ENCODE data around the gene BARHL1. TPM values are rescaled to one million over a fixed set of nuclear protein-coding genes. Genes with fewer than 3 reads are reported as not detected.
"Not testable (repeated sequence)": the region's sequence is repeated elsewhere in the genome, so short reads cannot be mapped to it uniquely, and the experiment has no call there.

The BARHL1 gene
- total RNA-seq, 1 donor from 2014 or later: not detected

DNA sequence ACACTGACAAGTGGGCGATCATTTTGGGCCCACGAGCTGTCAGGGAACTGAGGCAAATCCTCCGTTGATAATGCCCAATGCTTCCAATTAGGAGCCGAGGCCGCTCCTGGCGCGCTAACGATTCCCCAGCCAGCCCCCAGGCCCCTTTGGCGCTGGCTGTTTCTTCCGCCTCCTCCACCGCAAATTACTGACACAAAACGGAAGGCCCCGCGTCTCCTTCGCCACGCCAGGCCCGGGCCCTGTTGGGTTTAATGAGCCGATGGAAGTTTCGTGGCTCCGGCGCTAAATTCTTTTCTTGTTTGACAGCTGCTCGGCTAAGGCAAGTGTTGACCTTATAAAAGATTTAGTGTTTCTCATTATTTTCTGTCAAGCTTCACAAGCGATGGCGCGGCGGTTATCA is 25.7 kb upstream of the BARHL1 start:
- no peak for DNase-seq

DNA sequence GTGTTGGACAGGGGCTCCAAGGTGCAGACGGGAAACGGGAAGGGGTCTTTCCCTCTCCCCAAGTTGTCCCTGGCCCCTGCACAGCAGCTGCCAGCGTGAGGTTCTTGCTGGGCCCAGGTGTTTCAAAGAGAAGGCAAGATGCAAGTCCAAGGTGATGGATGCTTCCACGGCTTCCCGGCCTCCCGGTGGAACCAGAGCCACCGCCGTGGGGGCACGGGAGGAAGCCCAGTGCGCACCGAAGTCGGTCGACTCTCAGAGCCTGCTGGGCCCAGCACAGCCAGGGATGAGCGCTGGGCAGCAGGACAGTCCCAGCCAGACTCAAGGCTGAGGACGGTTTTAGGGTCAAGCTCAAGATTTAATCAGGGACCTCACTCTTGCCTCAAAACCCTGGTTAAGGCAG is 25.2 kb upstream of the BARHL1 start:
- no peak for DNase-seq

DNA sequence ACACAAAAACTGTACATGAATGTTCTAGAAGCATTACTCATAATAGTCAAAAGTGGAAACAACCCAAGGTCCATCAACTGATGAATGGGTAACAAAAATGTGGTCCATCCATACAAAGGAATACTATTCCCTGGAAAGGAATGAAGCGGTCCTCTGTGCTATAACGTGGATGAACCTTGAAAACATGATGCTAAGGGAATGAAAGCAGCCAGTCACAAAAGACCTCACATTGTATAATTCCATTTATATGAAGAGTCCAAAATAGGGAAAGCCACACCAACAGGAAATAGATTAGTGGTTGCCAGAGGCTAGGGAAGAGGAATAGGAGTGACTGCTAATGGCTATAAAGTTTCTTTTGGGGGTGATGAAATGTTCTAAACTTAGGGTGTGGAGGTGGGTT is 22.7 kb upstream of the BARHL1 start:
- DNase-seq: no peak

DNA sequence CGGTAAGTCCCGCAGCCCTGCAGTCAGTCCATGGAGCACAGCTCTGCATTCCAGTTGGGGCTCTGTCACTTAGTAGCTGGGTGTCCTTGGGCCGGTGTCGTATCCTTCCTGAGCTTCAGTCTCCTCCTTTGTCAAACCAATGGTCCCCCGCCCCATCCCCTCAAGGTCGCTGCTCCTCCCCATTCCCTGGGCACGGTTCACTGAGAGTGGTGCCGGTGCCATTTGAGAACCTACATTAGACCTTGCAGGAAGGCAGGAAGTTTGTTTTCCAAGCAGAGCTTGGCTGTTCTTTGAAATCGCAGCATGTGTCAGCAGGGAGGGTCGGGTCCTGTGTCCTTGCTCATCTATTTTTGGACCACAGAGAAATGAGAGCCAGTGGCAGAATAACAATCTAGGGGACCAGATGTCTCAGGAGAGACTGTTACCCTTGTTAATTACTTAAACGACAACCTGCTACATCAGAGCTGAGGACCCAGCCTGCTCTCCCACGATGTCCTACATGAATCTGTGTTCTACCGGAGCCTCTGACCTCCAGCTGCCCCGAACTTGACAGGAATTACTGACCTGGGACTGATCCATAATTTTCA is 21.7 kb upstream of the BARHL1 start:
- no peak for DNase-seq

DNA sequence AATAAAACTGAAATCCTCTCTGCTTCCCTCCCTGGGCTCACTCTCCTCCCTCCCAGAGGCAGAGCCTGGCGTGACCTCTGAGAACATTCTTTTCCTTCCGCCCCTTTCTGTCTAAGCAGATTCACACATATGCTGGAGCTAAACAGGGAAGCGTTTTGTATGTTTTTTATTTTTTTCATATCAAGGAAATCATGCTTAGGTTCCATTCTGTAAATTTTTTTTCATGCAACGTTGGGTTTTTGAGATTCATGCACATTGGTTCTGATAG is 20.2 kb upstream of the BARHL1 start:
- DNase-seq: no peak

DNA sequence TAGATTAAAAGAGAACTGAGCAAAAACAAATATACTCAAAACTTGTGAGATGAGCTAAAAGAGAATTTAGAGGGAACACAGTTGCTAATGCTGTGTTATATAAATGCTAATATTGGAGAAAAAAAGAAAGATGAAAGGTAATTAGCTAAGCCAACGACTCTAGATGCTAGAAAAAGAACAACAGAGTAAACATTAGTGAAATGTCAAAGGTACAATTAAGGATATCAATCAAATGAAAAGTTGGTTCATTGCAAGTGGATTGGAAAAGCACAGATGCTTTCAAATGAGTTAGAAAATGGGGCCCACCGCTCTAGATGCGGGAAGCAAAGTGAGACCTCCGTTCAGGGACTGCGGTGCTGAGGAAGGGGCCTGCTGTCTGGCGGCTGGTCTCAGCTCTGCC is 17.9 kb upstream of the BARHL1 start:
- DNase-seq: no peak

DNA sequence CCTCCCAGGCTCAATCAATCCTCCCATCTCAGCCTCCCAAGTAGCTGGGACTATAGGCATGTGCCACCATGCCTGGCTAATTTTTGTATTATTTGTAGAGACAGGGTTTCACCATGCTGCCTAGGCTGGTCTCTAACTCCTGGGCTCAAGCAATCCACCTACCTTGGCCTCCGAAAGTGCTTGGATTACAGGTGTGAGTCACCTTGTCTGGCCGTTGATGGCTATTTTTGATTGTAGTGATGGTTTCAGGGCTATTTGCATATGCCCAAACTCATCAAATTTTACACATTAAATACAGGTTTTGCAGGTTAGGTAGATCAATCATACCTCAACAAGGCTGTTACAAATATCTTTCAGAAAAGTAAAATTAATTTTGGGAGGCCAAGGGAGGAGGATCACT is 13.6 kb upstream of the BARHL1 start:
- DNase-seq: not testable (repeated sequence)

DNA sequence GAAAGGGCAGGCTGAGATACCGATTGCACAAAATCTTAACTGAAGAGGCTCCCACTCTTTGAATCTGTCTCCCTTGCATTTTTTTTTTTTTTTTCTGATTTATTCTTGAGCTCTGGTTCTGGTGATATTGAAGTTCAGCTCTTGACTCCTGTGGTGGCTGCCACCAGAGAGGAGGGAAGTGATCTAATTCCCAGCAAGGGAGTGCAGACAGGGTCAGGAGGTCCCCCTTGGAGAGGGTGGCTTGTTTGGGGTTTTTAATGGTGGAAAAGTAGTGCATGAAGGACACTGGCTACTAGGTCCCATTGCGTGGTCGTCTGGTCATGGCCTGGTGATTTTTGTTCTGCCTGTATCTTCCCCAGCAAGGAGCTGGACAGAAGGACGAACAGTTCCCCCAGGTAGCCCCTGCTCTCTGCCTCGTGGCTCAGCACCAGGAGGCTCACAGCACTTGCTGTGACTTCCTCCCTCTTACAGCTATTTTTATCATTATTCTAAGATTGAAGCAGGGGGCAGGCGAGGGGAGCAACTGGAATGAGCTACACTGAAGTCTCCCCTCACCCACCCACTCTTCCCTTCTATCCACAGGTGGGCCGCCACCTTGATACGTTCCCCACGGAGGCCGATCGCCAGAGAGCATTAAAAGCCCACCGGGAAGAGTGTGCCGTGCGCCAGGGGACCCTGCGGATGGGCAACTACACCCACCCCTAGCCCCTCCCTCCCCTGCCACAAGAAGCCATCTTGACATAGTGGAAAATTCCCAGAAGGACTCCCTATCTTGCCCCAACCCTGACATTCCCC is 10.4 kb upstream of the BARHL1 start:
- DNase-seq: no peak

DNA sequence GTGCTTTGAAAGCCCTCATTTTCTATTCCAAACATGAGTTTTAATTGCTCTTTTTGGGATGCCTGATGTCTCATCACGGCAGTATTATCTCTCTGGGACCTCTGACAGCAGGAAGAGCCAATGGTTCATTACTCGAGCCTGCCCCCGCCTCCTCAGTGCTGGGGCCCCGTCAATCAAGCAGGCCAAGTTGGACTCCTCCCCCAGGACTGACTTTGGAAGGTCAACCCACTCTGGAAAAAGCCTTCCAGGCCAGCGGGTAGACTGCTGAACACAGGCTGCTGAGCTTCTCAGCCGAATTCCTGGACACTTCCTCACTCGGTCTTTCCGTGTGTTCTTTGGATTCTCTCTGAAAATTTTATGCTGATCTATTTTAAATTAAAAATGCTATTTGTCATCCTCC is 9.5 kb upstream of the BARHL1 start:
- DNase-seq: no peak

DNA sequence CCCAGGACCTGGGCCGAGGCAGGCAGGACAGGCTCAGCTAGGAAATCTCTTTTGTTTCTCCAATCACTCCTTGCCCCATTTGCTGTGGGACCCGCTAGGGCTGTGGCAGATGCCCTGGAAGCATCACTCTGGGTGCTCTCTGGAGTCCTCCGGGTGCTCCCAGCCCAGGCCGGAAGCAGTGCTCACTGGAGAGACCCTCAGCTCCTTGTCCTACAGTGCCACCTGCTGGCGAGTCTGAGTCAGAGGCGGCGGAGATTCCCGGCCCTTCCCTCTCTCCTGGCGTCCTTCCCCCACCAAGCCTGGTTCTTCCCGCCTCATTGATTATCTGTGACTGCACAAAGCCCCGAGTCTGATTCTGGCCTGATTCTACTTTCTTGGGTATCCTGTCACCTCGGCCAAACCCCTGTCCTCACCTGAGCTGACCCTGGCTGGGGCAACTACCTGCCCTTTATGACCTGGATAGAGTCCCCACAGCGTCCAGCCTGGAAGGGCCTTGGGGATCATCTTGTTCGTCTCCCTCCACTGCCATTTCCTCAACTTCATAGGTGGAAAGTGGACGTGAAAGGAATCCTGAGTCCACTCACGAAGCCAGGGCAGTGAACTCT is 7.3 kb upstream of the BARHL1 start:
- DNase-seq: peak; percentile 42

DNA sequence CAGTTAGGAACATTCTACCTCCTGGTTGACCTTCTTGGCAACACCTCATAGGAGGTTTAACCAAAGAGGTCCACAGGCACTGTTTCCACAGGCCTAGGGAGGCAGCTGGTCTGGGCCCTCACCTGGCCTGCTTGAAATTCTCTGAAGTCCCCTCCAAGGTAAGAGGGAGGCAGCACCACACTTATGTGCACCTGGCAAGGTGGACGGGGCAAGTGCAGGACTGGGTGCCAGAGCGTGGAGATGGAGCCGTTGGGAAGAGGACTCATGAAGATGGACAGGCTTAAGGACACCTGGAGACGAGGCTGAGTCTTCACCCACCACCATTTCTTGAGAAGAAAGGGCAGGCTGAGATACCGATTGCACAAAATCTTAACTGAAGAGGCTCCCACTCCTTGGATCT is 6.6 kb upstream of the BARHL1 start:
- DNase-seq: no peak

DNA sequence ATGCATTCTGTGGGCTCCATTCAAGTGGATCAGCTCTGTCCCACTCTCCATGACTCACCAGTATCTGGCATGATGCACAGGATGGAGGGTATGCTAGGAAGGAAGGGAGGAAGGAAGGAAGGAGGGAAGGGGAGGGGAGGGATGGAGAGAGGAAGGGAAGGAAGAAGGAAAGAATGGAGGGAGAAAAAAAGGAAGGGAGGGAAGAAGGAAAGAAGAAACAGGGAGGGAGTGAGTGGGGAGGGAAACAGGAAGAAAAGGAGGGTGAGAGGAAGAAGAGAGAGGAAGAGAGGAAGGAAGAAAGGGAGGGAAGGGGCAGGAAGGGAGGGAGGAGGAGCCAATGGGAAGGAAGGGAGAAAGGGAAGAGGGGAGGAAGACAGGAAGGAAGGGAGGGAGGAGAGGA is 5.3 kb upstream of the BARHL1 start:
- DNase-seq: no peak

DNA sequence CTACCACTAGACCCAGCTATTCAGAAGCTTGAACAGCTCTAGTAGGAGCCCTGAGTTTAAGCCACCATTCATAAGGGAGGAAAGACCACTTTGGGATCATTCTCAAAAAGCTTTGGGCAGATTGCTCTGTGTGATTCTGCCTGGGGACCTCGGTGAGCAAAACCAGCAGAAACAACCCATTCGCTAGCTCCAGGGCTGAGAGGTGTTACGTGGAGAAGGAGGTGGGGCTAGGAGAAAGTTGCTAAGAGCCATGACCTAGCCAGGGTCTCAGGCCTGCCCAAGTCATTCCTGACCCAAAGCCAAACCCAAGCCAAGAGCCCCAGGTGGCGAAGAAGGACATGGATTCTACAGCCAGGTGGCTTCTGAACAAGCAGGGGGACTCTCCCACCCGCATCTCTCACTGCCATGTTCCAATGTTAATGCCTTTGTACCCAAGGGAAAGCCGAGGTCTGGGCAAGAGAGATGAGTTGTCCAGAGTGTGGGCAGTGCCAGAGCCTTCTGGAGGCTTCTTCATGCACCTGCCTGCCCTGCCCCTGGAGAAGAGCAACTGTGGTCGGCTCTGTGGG is 4.0 kb upstream of the BARHL1 start:
- no peak for DNase-seq

DNA sequence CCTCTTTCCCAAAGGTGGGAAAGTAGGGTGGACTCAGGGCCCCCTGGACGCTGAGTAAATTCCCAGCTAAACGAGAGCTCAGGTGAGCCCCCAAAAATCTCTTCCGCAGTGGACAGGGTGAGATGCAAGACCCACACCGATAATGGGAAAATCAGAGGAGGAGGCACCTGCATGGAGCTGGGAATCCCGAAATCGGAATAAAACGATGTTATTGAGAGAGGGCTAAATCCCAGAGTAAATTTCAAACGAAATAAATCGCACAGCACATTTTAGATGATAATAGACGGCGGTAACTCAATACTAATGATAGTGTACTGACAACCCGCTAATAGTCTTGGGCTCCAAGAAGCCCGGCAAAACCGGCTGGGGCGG is 3.0 kb upstream of the BARHL1 start:
- no peak for DNase-seq

DNA sequence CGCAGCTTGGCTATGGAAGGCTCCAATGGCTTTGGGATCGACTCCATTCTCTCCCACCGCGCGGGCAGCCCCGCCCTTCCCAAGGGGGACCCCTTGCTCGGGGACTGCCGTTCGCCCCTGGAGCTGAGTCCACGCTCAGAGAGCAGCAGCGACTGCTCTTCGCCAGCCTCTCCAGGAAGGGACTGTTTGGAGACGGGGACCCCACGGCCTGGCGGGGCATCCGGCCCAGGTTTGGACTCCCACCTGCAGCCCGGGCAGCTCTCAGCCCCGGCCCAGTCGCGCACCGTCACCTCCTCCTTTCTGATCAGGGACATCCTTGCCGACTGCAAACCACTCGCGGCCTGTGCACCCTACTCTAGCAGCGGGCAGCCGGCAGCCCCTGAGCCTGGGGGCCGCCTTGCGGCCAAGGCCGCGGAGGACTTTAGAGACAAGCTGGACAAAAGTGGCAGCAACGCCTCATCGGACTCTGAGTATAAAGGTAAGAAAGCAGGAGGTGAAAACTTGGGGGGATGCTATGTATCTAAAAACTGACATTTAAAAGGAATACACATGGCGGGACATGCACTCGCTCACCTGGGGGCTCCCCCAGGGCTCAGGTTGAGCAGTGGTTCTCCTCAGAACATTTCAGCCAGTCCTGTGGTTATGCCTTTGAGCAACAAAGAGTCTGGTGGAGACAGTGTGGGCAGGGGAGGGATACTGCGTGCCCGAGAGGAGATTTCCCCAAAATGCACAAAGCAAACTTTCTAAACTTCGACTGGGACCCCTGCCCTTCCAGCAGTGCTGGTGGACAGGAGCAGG is 579 bp downstream of the BARHL1 start:
- no peak for DNase-seq

DNA sequence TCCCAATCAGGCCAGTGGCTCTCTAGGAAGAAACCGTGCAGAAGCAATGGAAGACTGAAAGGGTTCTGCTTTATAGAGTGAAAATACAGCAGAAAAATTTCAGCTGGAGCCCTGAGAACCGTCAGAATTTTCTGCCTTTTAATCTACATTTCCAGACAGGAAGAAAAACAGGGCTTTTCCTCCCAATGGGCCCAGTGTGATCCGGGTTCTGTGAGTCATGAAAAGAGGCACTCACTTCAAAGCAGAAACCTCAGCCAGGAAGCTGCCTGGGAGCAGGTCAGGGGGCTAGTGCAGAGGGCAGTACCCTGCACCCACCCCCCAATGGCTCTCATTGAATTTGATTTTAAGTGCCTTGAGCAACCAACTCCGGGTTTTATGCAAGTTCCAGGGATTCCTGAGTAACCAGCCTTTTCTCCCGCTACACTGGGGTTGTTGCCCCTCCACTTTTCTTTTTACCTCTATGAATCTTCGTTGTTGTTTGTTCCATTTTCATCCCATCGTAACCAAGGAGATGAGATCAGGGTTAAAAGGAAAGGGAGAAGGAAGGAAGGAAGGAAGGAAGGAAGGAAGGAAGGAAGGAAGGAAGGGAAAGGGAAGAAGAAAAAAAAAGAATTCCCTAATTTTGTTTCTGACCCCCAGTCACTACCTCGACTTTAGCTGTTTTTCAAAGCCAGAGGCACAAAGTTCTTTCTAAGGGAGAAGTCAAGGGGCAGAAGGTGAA is 1.3 kb downstream of the BARHL1 start:
- no peak for DNase-seq

DNA sequence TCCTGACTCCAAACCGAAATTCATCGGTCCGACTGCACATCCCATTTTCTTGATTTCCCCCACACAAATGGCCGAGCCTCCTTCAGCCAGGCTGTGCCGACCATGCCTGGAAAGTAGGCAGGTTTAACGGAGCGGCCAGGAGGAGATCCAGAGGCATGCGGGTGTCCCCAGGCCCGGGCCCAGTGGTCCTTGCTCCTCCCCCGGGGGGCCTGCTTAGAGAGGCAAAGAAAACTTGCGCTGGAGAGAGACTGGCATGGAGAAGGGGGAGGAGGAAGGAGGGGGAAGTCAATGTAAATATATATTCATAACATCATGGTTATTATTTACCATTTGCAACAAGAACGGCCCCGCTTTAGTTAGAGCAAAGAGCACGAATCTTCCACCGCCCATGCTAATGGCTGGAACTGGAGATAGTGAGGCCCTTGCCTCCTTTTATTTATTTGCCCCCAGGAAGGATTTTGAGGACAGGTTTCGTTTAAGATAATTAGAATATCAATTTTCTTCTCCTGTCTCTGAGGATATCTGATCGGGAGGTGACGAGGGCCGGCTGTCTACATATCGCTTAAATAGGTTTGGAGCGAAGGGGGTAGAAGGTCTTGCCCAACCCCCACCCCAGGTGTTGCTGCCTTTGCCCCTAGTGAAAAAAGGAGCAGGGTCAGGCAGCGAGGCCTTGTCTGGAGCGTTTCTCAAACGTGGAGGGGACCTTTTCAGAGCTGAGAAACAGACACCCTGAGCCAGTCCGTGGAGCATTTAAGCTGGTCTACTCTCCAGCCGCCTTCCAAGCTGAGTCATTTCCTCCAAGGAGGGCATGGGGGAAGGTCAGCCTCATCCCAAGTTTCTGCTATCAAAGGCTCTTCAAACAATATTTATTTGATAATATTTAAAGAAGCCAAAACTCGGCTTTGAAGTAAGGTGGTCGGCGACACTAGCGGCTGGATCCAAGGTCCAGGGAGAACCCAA is 2.5 kb downstream of the BARHL1 start:
- DNase-seq: no peak

DNA sequence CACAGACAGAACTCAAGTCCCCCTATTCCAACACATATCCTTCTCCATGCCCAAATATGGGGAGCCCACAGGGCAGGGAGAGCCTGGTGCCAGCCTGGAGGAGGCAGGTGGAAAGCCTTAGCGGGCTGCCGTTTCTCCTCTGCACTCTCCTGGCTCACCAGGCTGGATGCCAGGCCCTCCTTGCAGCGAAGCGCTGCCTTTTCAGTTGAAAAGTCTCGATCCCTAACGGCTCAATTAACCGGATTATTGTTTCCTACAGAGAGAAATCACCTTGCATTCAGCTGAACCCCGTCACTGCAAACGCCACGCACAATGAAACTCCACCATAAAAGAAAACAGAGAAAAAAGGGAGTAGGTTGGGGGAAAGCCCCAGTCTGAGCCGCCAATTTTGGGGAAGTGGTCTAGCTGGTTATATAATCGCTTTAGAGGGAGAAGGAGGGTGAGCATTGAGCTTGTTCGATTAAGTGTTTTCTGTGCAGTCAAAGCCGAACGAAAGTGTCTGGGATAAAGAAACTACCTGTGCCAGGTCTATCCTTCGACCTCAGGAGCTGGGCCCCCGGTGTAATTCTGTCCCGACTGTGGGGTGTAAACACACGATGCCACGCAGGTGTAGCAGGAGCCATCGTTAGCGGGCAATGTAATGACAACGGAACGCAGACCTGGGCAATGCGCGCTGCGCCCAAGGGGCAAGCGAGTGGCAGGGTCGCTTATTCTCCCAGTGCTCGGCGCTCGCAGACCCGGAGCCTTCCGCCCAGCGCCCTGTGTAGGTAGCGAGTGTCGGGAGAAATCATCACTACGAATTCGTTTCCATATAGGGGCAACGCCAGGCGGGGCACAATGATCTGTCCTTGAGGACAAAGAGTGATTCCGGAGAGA is 3.8 kb downstream of the BARHL1 start:
- DNase-seq: no peak

DNA sequence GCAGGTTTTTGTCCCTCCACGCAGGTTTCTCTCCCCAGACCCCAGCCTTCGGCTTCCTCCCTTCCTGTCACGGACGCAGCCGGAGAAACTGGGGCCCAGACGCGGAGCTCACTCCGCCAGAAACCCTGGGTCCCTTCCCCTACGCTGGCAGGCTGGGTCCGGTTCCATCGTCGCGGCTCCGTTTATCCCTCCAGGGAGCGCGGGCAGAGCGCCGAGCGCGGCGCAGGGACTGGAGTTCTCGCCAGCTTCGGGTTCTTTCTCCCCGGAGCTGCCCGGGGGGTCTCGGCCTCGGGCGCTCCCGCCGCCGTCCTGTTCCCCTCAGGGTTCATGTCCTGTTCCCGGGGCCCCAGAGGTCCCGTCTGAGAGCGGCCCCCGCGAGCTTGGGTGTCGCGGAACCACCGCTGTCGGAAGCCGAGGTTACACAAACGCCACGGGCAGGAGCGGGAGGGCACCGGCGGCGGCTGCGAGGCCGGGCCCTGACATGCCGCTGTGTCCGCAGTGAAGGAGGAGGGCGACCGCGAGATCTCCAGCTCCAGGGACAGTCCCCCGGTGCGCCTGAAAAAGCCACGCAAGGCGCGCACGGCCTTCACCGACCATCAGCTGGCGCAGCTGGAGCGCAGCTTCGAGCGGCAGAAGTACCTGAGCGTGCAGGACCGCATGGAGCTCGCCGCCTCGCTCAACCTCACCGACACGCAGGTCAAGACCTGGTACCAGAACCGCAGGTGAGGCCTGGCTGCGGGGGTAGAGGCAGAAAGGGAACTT is 4.6 kb downstream of the BARHL1 start:
- no peak for DNase-seq
